LNCAP (cell line): ENCODE results near the gene LRRFIP1.

ENCODE experiments used
- CTCF ChIP-seq: fragments of 450-650 bp; IDR thresholded peaks from 2 replicates; pipeline ENCODE4 v1.5.1; 2017; ENCODE audit warnings: mild to moderate bottlenecking

LRRFIP1 gene

DNA sequence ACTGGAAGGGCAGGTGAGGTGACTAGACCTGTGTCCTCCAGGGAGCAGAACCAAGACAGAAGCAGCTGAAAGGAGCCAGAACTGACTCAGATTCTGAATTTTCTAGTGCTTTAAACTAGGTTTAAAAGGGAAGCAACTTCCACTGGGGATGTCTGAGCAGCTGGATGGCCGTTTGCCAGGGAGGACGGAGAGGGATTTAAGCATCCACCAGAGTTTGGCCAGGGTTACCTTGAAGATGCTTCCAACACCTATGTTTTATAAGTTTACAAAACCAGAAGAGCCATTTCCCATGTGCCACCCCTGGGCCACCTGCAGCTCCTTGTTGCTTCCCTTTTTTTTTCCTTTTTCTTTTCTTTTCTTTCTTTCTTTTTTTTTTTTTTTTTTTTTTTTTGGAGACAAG is 122.6 kb downstream of the LRRFIP1 start:
- no peak for TF ChIP-seq CTCF

GRCh38 chr2:237752761-237753165 is 125.4 kb downstream of the LRRFIP1 start:
- TF ChIP-seq CTCF = no peak

DNA sequence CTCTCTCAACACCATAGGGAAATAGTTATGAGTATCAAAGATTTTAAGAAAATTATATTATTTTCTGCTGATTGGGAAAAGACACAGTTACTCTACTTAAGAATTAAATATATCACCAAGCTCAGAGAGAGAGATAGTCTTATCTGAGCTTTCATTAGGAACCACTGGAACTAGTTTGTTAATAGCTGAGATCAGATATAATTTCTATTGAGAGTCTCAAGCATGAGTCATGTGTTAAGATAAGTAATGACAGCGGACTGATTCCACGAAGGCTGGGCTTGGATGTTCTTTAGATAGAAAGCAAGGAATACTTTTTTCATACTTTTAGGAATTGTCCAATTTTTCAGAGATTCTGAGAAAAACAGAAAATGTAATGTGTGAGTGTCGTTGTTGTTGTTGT is 126.8 kb downstream of the LRRFIP1 start:
- no peak for TF ChIP-seq CTCF

DNA sequence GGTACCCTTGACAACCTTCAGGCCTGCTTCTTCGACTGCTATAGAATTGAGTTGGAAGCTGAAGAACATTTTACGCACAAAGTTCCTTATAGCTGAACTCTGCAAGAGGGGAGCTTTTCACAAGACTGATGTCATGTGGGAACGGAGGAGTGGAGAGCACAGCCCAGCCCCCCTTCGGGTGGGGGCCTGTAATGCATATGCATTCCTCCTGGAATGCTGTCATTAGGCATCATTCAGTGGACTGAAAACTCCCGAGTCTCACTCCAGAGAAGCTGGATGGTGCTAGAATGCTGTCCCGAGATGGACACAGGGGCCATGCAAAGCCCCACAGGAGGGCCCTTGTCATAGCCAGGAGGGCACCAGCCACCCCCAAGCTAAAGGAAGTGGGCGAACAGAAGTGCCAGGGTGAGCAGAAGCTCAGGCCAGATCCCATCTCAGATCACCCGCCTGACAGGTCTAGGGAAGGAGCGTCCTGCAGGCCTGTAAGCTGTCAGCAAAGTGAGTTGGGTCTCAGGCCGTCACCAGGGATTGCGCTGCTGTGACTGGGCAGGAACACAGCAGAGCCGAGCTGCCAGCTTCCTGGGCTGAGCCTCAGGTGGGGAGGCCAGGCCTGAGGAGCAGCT is 127.3 kb downstream of the LRRFIP1 start:
- no peak for TF ChIP-seq CTCF

DNA sequence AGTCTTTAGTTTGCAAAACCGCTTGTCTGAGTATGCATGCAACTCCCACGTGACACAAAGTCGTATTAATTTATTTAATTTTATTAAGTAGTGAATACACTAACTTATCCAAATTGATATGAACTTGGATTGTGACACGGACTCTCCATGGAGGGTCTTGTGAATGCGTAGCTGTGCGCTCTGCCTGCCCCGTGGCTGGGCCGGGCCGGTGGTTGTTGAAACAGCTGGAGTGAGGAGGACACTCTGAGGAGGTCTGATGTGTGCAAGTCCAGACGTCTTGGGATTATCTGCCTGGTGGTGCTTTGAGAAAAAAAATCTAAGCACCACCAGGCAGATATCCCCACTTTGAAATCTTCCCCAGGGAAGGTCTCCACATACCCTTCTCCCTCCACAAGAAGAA is 130.2 kb downstream of the LRRFIP1 start:
- TF ChIP-seq CTCF = no peak

GRCh38 chr2:237758185-237758584 is 130.8 kb downstream of the LRRFIP1 start:
- TF ChIP-seq CTCF = no peak

- no peak for TF ChIP-seq CTCF
Measured at GRCh38 chr2:237759176-237759575, 131.8 kb downstream of the LRRFIP1 start.
